Limb (tissue), 2 donors: ENCODE measurements around the gene UBE2H.

Source experiments
- DNase-seq, 2 donors: peaks; one replicate each; pipeline ENCODE4 v3.0.0-alpha.2; 2016; ENCODE audit errors: extremely low spot score in 2 of 2

Gene UBE2H

GRCh38 chr7:129786825-129787563, 165.8 kb downstream of the UBE2H start:
- DNase-seq: no peak

- no peak for DNase-seq
These were observed 166.9 kb downstream of the UBE2H start for GRCh38 chr7:129785685-129786514.

GRCh38 chr7:129784783-129785684, 167.7 kb downstream of the UBE2H start:
- DNase-seq: no peak

- no peak for DNase-seq
These were observed 168.3 kb downstream of the UBE2H start for GRCh38 chr7:129784437-129784782.

- no peak for DNase-seq
These were observed 169.2 kb downstream of the UBE2H start for GRCh38 chr7:129783584-129783919.

- no peak for DNase-seq
These were observed 169.8 kb downstream of the UBE2H start for GRCh38 chr7:129782818-129783583.

GRCh38 chr7:129781928-129782817, 170.6 kb downstream of the UBE2H start:
- DNase-seq: no peak

- no peak for DNase-seq
These were observed 171.5 kb downstream of the UBE2H start for GRCh38 chr7:129780974-129781927.
